GM12878 (cell line): ENCODE results near the gene HLA-DPB1. TPM values are rescaled to one million over a fixed set of nuclear protein-coding genes. Genes with fewer than 3 reads are reported as not detected.

Source experiments
- ATAC-seq: fragments of 200-7000 bp; cut with Tn5 transposase; 3 replicates; pipeline ENCODE4 v1.9.1; 2020; ENCODE audit warnings: mild to moderate bottlenecking, moderate library complexity
- BruUV-seq: library from RNA; stranded (reverse); fragments of 400-500 nt; replicated peaks from 2 replicates; lab custom pipeline; 2021; lab: Mats Ljungman, UMichigan
- CTCF ChIA-PET: fragments of 300-600 bp; sonication (Branson Sonifier 250); formaldehyde crosslinking; extraction: SDS; loops from one replicate; lab custom pipeline; 2021; ENCODE audit warnings: inconsistent platforms; lab: Yijun Ruan, JAX
- POLR2A ChIA-PET: fragments of 350-600 bp; formaldehyde crosslinking; extraction: SDS; loops from one replicate; lab custom pipeline; 2021; ENCODE audit warnings: inconsistent platforms; lab: Charles Lee
- RAD21 ChIA-PET: fragments of 300-600 bp; sonication (Branson Sonifier 250); formaldehyde crosslinking; loops from one replicate; lab custom pipeline; 2023; ENCODE audit warnings: antibody characterized with exemption; ENCODE audit not compliant: unreplicated experiment; lab: Charles Lee
- SMC1A ChIA-PET: fragments of 300-600 bp; sonication (Branson Sonifier 250); formaldehyde crosslinking; loops from one replicate; lab custom pipeline; 2023; ENCODE audit not compliant: unreplicated experiment, uncharacterized antibody; lab: Charles Lee
- DNase-seq: peaks from one replicate; pipeline ENCODE4 v3.0.0-alpha.2; 2011; ENCODE audit warnings: low read depth, low spot score
- FAIRE-seq: peaks from 3 replicates; lab custom pipeline; 2011; peaks lifted over from hg19 to GRCh38; lab: Jason Lieb, UNC
- H2AFZ ChIP-seq: 2 replicates; pipeline ENCODE4 v1.6.0; 2011; ENCODE audit warnings: low read depth, low read length, control low read depth; ENCODE audit not compliant: control insufficient read depth
- H3K27ac ChIP-seq: 2 replicates; pipeline ENCODE4 v1.5.1; 2011; ENCODE audit warnings: control low read depth; ENCODE audit not compliant: control insufficient read depth, insufficient read depth
- H3K27me3 ChIP-seq, 2 experiments: replicated peaks in 1 of 2; 2 replicates each; pipeline versions ENCODE4 v1.6.0 to v1.6.1; 2011; ENCODE audit warnings: low read length in 1 of 2; ENCODE audit not compliant: control insufficient read depth in 2 of 2, insufficient read depth in 2 of 2
- H3K36me3 ChIP-seq, 2 experiments: 2 replicates each; pipeline ENCODE4 v1.5.1; 2011; ENCODE audit warnings: low read length in 1 of 2; ENCODE audit not compliant: control insufficient read depth in 2 of 2, insufficient read depth in 2 of 2
- H3K4me1 ChIP-seq: 2 replicates; pipeline ENCODE4 v1.6.1; 2011; ENCODE audit warnings: mild to moderate bottlenecking, low read length, moderate library complexity, mixed read lengths; ENCODE audit not compliant: control insufficient read depth, insufficient read depth
- H3K4me2 ChIP-seq: 2 replicates; pipeline ENCODE4 v1.6.0; 2011; ENCODE audit warnings: control low read depth; ENCODE audit not compliant: control insufficient read depth, insufficient read depth
- H3K4me3 ChIP-seq: fragments of 200-600 bp; sonication (generic); 2 replicates; pipeline ENCODE4 v1.5.1; 2016
- H3K79me2 ChIP-seq: 2 replicates; pipeline ENCODE4 v1.6.0; 2011; ENCODE audit warnings: low read length; ENCODE audit not compliant: control insufficient read depth, insufficient read depth
- H3K9ac ChIP-seq: 2 replicates; pipeline ENCODE4 v1.8.0; 2011; ENCODE audit warnings: low read length, control low read depth, mixed read lengths; ENCODE audit not compliant: control insufficient read depth, insufficient read depth
- H3K9me3 ChIP-seq: replicated peaks from 3 replicates; pipeline ENCODE4 v1.5.1; 2011; ENCODE audit warnings: mild to moderate bottlenecking, low read length; ENCODE audit not compliant: control insufficient read depth, insufficient read depth
- H4K20me1 ChIP-seq: 2 replicates; pipeline ENCODE4 v1.6.0; 2011; ENCODE audit not compliant: control insufficient read depth, insufficient read depth
- BHLHE40 ChIP-seq, 2 experiments: fragments of 450-650 bp in 1 of 2; IDR thresholded peaks; 2 replicates each; pipeline ENCODE4 v1.6.1; 2011 to 2017; ENCODE audit warnings: low read depth in 2 of 2, borderline replicate concordance in 1 of 2, improper control_type of control experiment in 1 of 2, low read length in 1 of 2, mild to moderate bottlenecking in 1 of 2
- EED ChIP-seq: sonication (generic); IDR thresholded peaks from 2 replicates; pipeline ENCODE4 v1.6.1; 2016; ENCODE audit warnings: antibody characterized with exemption, low read depth
- EZH2 ChIP-seq: IDR thresholded peaks from 2 replicates; pipeline ENCODE4 v1.6.1; 2012; ENCODE audit warnings: low read depth, mild to moderate bottlenecking, control low read depth, inconsistent platforms, low read length, borderline replicate concordance; ENCODE audit not compliant: control insufficient read depth
- HCFC1 ChIP-seq: fragments of 150-350 bp; IDR thresholded peaks from 2 replicates; pipeline ENCODE4 v1.6.1; 2014; ENCODE audit warnings: low read length
- MTA3 ChIP-seq: IDR thresholded peaks from 2 replicates; pipeline ENCODE4 v1.6.1; 2012; ENCODE audit warnings: low read length, inconsistent platforms, borderline replicate concordance
- NR2C2 ChIP-seq: IDR thresholded peaks from 2 replicates; pipeline ENCODE4 v1.6.1; 2011; ENCODE audit warnings: borderline replicate concordance, low read depth; ENCODE audit not compliant: control insufficient read depth, insufficient read length
- POLR2A ChIP-seq: IDR thresholded peaks from 2 replicates; pipeline ENCODE4 v1.6.1; 2011; ENCODE audit warnings: low read depth, mild to moderate bottlenecking, low read length
- POLR2AphosphoS5 ChIP-seq: IDR thresholded peaks from 2 replicates; pipeline ENCODE4 v1.6.1; 2011; ENCODE audit warnings: mild to moderate bottlenecking, low read length, inconsistent platforms
- TARDBP ChIP-seq: IDR thresholded peaks from 2 replicates; pipeline ENCODE4 v1.6.1; 2016; ENCODE audit warnings: borderline replicate concordance
- WRNIP1 ChIP-seq: IDR thresholded peaks from 2 replicates; pipeline ENCODE4 v1.6.1; 2011; ENCODE audit warnings: low read depth, low read length, improper control_type of control experiment, borderline replicate concordance
- ZZZ3 ChIP-seq: IDR thresholded peaks from 2 replicates; pipeline ENCODE4 v1.6.1; 2011; ENCODE audit warnings: low read depth; ENCODE audit not compliant: control insufficient read depth, insufficient read length
- WGBS: methylation state at CpG from one replicate; pipeline ENCODE4 v1.1.6; 2016; ENCODE audit warnings: low lambda C conversion rate; ENCODE audit not compliant: insufficient replicate concordance, insufficient coverage; ENCODE audit errors: missing lambda C conversion rate; 5-methylcytosine and 5-hydroxymethylcytosine counted together
- in situ Hi-C: fragments of 300-500 bp; cut with MboI; formaldehyde crosslinking; loops from 9 replicates; pipeline ENCODE4 v1.14.3; 2018; ENCODE audit warnings: mixed read lengths
- intact Hi-C: fragments of 100-400 bp; cut with micrococcal nuclease; formaldehyde crosslinking; loops from one replicate; pipeline ENCODE4 v1.14.2; 2022; ENCODE audit not compliant: unreplicated experiment
- polyA plus RNA-seq, 11 experiments: library from polyadenylated mRNA; depleted of rRNA in 4 of 11; unstranded in 6 of 11; stranded (reverse) in 5 of 11; fragments of >200 nt; fragmentation: Nextera tagmentation in 4 of 11; fragmentation: Illumina TruSeq in 1 of 11; extraction: Ambion mirVana in 4 of 11; extraction: Trizol in 1 of 11; gene quantifications; 1 replicate in 1 of 11; 2 replicates in 10 of 11; pipeline versions ENCODE4 v1.2.1 to v1.2.3, GENCODE V29; 2011 to 2016; ENCODE audit warnings: inconsistent platforms in 2 of 11, missing spikeins in 2 of 11, low read depth in 1 of 11
- total RNA-seq, 4 experiments: library from RNA; depleted of rRNA in 3 of 4; stranded (reverse); fragments of >200 nt in 3 of 4; fragmentation: Illumina TruSeq in 1 of 4; extraction: Trizol in 1 of 4; gene quantifications; 2 replicates each; pipeline versions ENCODE4 v1.2.1 to v1.2.3, GENCODE V29; 2013 to 2021
- TF ChIP-seq, protein P1 (sequence below), 3 experiments: IDR thresholded peaks in 2 of 3; conservative IDR thresholded peaks in 1 of 3; 2 replicates each; pipeline ENCODE4 v1.5.1; 2011; ENCODE audit warnings: low read depth in 3 of 3, low read length in 3 of 3, mild to moderate bottlenecking in 3 of 3, control low read depth in 2 of 3, moderate library complexity in 2 of 3, inconsistent platforms in 1 of 3, mixed read lengths in 1 of 3; ENCODE audit not compliant: control insufficient read depth in 2 of 3, insufficient read depth in 1 of 3; ENCODE audit errors: extremely low read depth in 1 of 3
- TF ChIP-seq, protein P2 (sequence below): fragments of 450-650 bp; IDR thresholded peaks from 2 replicates; pipeline ENCODE4 v1.6.1; 2016; ENCODE audit warnings: mild to moderate bottlenecking

HLA-DPB1 gene
- total and polyA plus RNA-seq, 10 of the 15 experiments (the other 5 are each of a cell fraction or from before 2014, with no cell fraction given): 101 to 675 (median 352) TPM

DNA sequence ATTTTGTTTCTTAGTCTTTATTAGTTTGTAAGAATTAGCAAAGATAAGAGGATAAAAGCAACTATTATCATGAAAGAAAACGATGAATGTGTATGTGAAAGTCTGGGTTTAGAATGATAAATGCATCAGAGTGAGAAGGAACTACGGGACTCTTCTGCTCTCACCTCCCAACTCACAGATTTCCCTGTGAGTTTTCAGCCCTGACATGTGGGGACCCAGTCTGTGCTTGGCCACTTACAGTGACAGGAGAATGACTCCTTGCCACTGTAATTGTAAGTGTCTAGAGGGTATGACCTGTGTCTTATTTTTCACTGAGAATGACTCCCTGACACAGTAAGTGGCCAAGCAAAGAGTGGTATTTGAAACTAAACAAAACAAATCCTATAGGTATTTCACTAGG lies 4.9 kb upstream of the HLA-DPB1 start:
- Histone ChIP-seq H3K9me3 (peaks cover 2% of the 10 kb centered on the region; the same call in 2 of the 3 replicates), H3K79me2 (peaks cover 69% of the 10 kb centered on the region), H2AFZ (no peak overlapping the region), H3K4me1 (peaks cover 10% of the 10 kb centered on the region; the same call in 1 of the 2 replicates), H3K27me3 (no peaks in the 10 kb centered on the region), H3K27ac (peak overlapping the region; percentile 99), H3K4me3 (peak overlapping the region; percentile 94), H3K4me2 (peak overlapping the region; percentile 95), H4K20me1 (no peaks in the 10 kb centered on the region), H3K36me3 (peaks cover 11 to 23% of the 10 kb centered on the region in 2 experiments), H3K9ac (peak overlapping the region; percentile 87)
- ChIA-PET RAD21 (interaction anchor here (1.8 to 7.9 kb wide), 4 partner anchors 9 to 54 kb away, joined by 5 to 172 read pairs (median 74); no protein-coding TSS in a partner anchor), CTCF (interaction anchor here (0.8 to 6.0 kb wide), 9 partner anchors 20 to 116 kb away, joined by 3 to 59 read pairs (median 4); no protein-coding TSS in a partner anchor), SMC1A (interaction anchor here (1.1 to 8.9 kb wide), 10 partner anchors 9 to 54 kb away, joined by 3 to 176 read pairs (median 6); no protein-coding TSS in a partner anchor), POLR2A (interaction anchor here (0.6 to 8.8 kb wide), 6 partner anchors 15 to 77 kb away, joined by 3 to 330 read pairs (median 18); partner anchors contain the start of gene HLA-DOA)
- 57% methylated on average over 2 of the region's 2 CpGs for WGBS
- DNase-seq: no peak
- no peak for ATAC-seq
- FAIRE-seq: no peak
- BruUV-seq: no TSS peak
- intact Hi-C loops (no loop called here), in situ Hi-C loops (loop anchor here (25.0 kb wide), 1 partner anchor 1591 kb away; no protein-coding TSS in a partner anchor)
- TF ChIP-seq HCFC1: no peak
- 0 out of 2 replicates have a peak, but pooled peaks have one; percentile 77 for TF ChIP-seq WRNIP1
- TF ChIP-seq BHLHE40 (IDR thresholded peaks at IDR 0.05; ENCODE audit: borderline replicate concordance in 1 of 2, low read depth in 2 of 2, low read length in 1 of 2): no peak

DNA sequence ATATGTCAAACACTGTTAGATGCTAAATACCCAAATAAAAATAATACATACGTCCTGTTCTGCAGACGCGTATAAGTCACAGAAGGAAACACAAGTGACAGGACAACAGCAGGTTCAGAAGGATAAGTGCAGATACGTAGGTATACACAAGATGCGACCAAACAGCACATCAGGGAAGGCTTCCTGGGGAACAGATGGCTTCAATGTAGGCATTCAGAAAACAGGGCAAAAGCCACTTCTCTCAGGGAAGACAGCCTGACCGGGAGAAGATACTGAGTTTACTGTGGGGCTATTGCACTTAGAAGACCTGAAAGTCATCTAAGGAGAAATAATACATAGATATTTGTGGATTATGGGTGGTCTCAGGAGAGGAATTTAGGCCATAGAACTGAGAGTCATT lies 4.2 kb upstream of the HLA-DPB1 start:
- H3K4me2 ChIP-seq: peak overlapping the region; percentile 95
- POLR2A ChIA-PET: interaction anchor here (0.6 to 8.8 kb wide), 9 partner anchors 18 to 171 kb away, joined by 3 to 330 read pairs (median 31); partner anchors contain the start of gene HLA-DOA
- TF ChIP-seq NR2C2: no peak
- no peak for TF ChIP-seq EZH2
- 0 out of 2 replicates have a peak, but pooled peaks have one; percentile 56 for TF ChIP-seq MTA3
- TF ChIP-seq, protein P1, sequence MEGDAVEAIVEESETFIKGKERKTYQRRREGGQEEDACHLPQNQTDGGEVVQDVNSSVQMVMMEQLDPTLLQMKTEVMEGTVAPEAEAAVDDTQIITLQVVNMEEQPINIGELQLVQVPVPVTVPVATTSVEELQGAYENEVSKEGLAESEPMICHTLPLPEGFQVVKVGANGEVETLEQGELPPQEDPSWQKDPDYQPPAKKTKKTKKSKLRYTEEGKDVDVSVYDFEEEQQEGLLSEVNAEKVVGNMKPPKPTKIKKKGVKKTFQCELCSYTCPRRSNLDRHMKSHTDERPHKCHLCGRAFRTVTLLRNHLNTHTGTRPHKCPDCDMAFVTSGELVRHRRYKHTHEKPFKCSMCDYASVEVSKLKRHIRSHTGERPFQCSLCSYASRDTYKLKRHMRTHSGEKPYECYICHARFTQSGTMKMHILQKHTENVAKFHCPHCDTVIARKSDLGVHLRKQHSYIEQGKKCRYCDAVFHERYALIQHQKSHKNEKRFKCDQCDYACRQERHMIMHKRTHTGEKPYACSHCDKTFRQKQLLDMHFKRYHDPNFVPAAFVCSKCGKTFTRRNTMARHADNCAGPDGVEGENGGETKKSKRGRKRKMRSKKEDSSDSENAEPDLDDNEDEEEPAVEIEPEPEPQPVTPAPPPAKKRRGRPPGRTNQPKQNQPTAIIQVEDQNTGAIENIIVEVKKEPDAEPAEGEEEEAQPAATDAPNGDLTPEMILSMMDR (IDR thresholded peaks at IDR 0.05 in 2 of 3, conservative IDR thresholded peaks at IDR 0.05 in 1 of 3; ENCODE audit: control insufficient read depth in 2 of 3, extremely low read depth in 1 of 3, insufficient read depth in 1 of 3, low read depth in 3 of 3, low read length in 3 of 3): no peak
- 0 out of 2 replicates have a peak, but pooled peaks have one; percentile 40 for TF ChIP-seq POLR2A
- no peak for TF ChIP-seq TARDBP
- 0 out of 2 replicates have a peak, but pooled peaks have one; percentile 57 for TF ChIP-seq POLR2AphosphoS5
- TF ChIP-seq, protein P2, sequence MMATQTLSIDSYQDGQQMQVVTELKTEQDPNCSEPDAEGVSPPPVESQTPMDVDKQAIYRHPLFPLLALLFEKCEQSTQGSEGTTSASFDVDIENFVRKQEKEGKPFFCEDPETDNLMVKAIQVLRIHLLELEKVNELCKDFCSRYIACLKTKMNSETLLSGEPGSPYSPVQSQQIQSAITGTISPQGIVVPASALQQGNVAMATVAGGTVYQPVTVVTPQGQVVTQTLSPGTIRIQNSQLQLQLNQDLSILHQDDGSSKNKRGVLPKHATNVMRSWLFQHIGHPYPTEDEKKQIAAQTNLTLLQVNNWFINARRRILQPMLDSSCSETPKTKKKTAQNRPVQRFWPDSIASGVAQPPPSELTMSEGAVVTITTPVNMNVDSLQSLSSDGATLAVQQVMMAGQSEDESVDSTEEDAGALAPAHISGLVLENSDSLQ: no peak
- TF ChIP-seq EED: no peak
- TF ChIP-seq ZZZ3: no peak

More for the DNA sequence above, 4.2 kb upstream of the HLA-DPB1 start:
- DNase-seq: no peak
- intact Hi-C loops: no loop called here
- ATAC-seq: no peak
- ChIA-PET CTCF (interaction anchor here (0.8 to 6.0 kb wide), 10 partner anchors 9 to 117 kb away, joined by 3 to 59 read pairs (median 4); no protein-coding TSS in a partner anchor), SMC1A (interaction anchor here (0.8 to 8.9 kb wide), 12 partner anchors 9 to 100 kb away, joined by 3 to 176 read pairs (median 9); no protein-coding TSS in a partner anchor), RAD21 (interaction anchor here (1.8 to 7.9 kb wide), 4 partner anchors 10 to 55 kb away, joined by 5 to 172 read pairs (median 74); no protein-coding TSS in a partner anchor)
- no TSS peak for BruUV-seq
- peak overlapping the region; percentile 99 for H3K27ac ChIP-seq
- H3K4me1 ChIP-seq: peaks cover 10% of the 10 kb centered on the region; the same call in 1 of the 2 replicates
- in situ Hi-C loops: loop anchor here (25.0 kb wide), 1 partner anchor 1591 kb away; no protein-coding TSS in a partner anchor
- 3% methylated on average over 6 of the region's 6 CpGs for WGBS
- H2AFZ ChIP-seq: no peak overlapping the region
- H3K9me3 ChIP-seq: peaks cover 2% of the 10 kb centered on the region; the same call in 2 of the 3 replicates
- no peak for FAIRE-seq
- H4K20me1 ChIP-seq: no peaks in the 10 kb centered on the region
- H3K4me3 ChIP-seq: peak overlapping the region; percentile 94
- peaks cover 76% of the 10 kb centered on the region for H3K79me2 ChIP-seq
- peak overlapping the region; percentile 87 for H3K9ac ChIP-seq
- peaks cover 11 to 18% of the 10 kb centered on the region in 2 experiments for H3K36me3 ChIP-seq
- H3K27me3 ChIP-seq: no peaks in the 10 kb centered on the region
